Measurements from ENCODE around the gene PIERCE2. TPM values are rescaled to one million over a fixed set of nuclear protein-coding genes. Genes with fewer than 3 reads are reported as not detected.
"Not testable (repeated sequence)": the region's sequence is repeated elsewhere in the genome, so short reads cannot be mapped to it uniquely, and the experiment has no call there.

The PIERCE2 gene
- total RNA-seq, 2 experiments from 2014 or later, result 0.38 to 0.44 TPM

DNA sequence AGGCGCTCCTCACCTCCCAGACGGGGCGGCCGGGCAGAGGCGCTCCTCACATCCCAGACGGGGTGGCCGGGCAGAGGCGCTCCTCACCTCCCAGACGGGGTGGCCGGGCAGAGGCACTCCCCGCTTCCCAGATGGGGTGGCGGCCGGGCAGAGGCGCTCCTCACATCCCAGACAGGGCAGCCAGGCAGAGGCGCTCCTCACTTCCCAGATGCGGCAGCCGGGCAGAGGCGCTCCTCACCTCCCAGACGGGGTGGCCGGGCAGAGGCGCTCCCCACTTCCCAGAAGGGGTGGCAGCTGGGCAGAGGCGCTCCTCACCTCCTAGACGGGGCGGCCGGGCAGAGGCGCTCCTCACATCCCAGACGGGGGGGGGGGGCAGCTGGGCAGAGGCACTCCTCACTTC lies 37.6 kb downstream of the PIERCE2 start:
- DNase-seq; H3K27ac Mint-ChIP-seq; H3K4me3 Mint-ChIP-seq; H3K4me1 Mint-ChIP-seq (ENCODE audit: low read depth); H3K36me3 Mint-ChIP-seq (ENCODE audit: low read depth); intact Hi-C loops (cut with micrococcal nuclease); CTCF ChIA-PET; H3K27me3 Mint-ChIP-seq (ENCODE audit: low read depth); H3K9me3 Mint-ChIP-seq: not testable (repeated sequence)

DNA sequence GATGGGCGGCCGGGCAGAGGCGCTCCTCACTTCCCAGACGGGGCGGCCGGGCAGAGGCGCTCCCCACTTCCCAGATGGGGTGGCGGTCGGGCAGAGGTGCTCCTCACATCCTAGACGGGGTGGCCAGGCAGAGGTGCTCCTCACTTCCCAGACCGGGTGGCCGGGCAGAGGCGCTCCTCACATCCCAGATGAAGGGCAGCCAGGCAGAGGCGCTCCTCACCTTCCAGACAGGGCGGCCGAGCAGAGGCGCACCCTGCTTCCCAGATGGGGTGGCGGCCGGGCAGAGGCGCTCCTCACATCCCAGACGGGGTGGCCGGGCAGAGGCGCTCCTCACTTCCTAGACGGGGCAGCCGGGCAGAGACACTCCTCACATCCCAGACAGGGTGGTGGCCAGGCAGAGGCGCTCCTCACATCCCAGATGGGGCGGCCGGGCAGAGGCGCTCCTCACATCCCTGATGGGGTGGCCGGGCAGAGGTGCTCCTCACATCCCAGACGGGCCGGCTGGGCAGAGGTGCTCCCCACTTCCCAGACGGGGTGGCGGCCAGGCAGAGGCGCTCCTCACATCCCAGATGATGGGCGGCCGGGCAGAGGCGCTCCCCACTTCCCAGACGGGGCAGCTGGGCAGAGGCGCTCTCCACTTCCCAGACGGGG lies 38.2 kb downstream of the PIERCE2 start:
- H3K9me3 Mint-ChIP-seq; H3K36me3 Mint-ChIP-seq (ENCODE audit: low read depth); H3K4me3 Mint-ChIP-seq; H3K4me1 Mint-ChIP-seq (ENCODE audit: low read depth); intact Hi-C loops (cut with micrococcal nuclease); H3K27ac Mint-ChIP-seq; CTCF ChIA-PET; H3K27me3 Mint-ChIP-seq (ENCODE audit: low read depth); DNase-seq: not testable (repeated sequence)

DNA sequence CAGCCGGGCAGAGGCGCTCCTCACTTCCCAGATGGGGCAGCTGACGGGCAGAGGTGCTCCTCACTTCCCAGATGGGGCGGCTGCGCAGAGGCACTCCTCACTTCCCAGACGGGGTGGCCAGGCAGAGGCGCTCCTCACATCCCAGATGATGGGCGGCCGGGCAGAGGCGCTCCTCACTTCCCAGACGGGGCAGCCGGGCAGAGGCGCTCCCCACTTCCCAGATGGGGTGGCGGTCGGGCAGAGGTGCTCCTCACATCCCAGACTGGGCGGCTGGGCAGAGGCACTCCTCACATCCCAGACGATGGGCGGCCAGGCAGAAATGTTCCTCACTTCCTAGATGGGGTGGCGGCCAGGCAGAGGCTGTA lies 38.7 kb downstream of the PIERCE2 start:
- H3K4me1 Mint-ChIP-seq (ENCODE audit: low read depth); H3K36me3 Mint-ChIP-seq (ENCODE audit: low read depth); DNase-seq; H3K9me3 Mint-ChIP-seq; intact Hi-C loops (cut with micrococcal nuclease); H3K27me3 Mint-ChIP-seq (ENCODE audit: low read depth); H3K4me3 Mint-ChIP-seq; H3K27ac Mint-ChIP-seq: not testable (repeated sequence)
- CTCF ChIA-PET, result interaction anchor here (1.2 kb wide), 1 partner anchor 7 kb away, joined by 3 read pairs; no protein-coding TSS in a partner anchor

DNA sequence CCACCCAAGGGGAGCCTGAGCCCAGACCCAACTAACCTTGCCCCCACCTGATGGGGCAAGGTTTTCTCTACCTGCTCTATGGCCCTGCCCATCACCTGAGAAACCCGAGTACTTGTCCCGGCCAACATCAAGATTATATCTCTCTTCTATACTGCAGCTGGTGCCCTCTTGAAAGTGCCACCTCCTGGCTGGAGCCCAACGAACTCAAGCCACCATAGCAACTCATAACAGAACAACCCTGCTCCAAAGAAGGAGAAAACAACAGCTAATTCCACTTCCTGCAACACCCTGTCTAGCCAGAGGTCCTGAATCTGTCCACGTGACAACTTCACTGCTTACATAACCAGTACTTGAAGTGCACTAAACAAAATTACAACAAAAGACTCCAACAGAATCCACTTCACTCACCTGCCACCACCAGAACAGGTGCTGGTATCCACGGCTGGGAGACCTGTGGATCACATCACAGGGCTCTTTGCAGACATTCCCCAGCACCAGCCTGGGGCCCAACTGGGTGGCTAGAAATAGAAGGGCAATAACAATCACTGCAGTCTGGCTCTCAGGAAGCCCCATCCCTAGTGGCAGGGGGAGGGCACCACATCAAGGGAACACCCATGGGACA lies 49.2 kb downstream of the PIERCE2 start:
- Mint-ChIP-seq H3K36me3 (ENCODE audit: low read depth) (peaks cover 3% of the 10 kb centered on the region), H3K27me3 (ENCODE audit: low read depth) (no peaks in the 10 kb centered on the region), H3K4me1 (ENCODE audit: low read depth) (no peaks in the 10 kb centered on the region), H3K27ac (no peak overlapping the region), H3K4me3 (no peak overlapping the region), H3K9me3 (peaks cover 12% of the 10 kb centered on the region)
- CTCF ChIA-PET, result interaction anchor here (0.7 kb wide), 1 partner anchor 45 kb away, joined by 3 read pairs; no protein-coding TSS in a partner anchor
- DNase-seq, result no peak
- intact Hi-C loops (cut with micrococcal nuclease), result no loop called here

DNA sequence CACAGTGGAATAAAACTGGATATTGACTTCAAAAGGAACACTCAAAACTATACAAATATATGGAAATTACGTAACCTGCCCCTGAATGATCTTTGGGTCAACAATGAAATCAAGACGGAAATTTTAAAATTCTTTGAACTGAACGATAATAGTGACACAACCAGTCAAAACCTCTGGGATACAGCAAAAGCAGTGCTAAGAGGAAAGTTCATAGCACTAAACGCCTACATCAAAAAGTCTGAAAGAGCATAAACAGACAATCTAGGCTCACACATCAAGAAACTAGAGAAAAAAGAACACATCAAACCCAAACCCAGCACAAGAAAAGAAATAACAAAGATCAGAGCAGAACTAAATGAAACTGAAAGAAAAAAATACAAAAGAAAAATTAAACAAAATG lies 53.2 kb downstream of the PIERCE2 start:
- H3K4me3 Mint-ChIP-seq, result no peak overlapping the region
- intact Hi-C loops (cut with micrococcal nuclease), result no loop called here
- H3K36me3 Mint-ChIP-seq (ENCODE audit: low read depth), result peaks cover 3% of the 10 kb centered on the region
- peaks cover 12% of the 10 kb centered on the region for H3K9me3 Mint-ChIP-seq
- no peak overlapping the region for H3K27ac Mint-ChIP-seq
- CTCF ChIA-PET, result no interaction called here
- H3K27me3 Mint-ChIP-seq (ENCODE audit: low read depth), result no peaks in the 10 kb centered on the region
- no peak for DNase-seq
- H3K4me1 Mint-ChIP-seq (ENCODE audit: low read depth), result no peaks in the 10 kb centered on the region

DNA sequence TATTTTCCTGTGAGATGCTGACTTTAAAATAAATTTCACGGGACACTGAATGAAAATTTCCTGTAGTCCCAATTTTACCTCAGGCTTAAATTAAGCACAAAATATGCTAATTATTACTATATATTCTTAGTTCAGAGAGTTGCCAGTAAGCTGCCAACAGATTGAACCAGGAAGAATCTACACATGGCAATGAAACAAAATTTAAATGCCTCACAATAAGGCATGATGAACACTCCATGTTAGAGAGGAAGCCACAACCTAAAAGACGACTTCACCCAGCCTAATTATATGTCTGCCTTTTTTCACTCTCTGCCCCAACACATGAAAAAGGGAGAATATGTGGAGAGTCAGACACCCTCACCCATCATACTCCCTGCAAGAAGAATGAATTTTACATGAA lies 60.0 kb downstream of the PIERCE2 start:
- Mint-ChIP-seq H3K36me3 (ENCODE audit: low read depth) (no peaks in the 10 kb centered on the region), H3K27ac (no peak overlapping the region), H3K9me3 (no peaks in the 10 kb centered on the region), H3K4me3 (no peak overlapping the region), H3K4me1 (ENCODE audit: low read depth) (no peaks in the 10 kb centered on the region), H3K27me3 (ENCODE audit: low read depth) (peaks cover 2% of the 10 kb centered on the region)
- no peak for DNase-seq
- intact Hi-C loops (cut with micrococcal nuclease), result no loop called here
- CTCF ChIA-PET, result no interaction called here

Small RNA genes lying within 50 kb of the gene (microRNA-seq; reads per million reads assigned to microRNA genes)
- 40.6 reads per million, percentile 48 among the genes with 10 or more reads in this experiment for gene MIR628 (ENCODE audit: borderline microRNAs expressed, borderline replicate concordance)

Other genes with a start within 250 kb of the PIERCE2 start
- 100 to 1,000 TPM; 201 to 209 TPM for gene RSL24D1, start 211.6 kb upstream of the PIERCE2 start, total RNA-seq
- 100 to 1,000 TPM; 119 to 124 TPM for gene RAB27A, start 118.7 kb upstream of the PIERCE2 start, total RNA-seq
- gene PIGBOS1, start 89.4 kb upstream of the PIERCE2 start, total RNA-seq, result 1 to 10 TPM; 7.3 to 9.2 TPM
- gene PIGB, start 89.3 kb upstream of the PIERCE2 start, total RNA-seq, result 10 to 100 TPM; 13.3 to 13.8 TPM
- 10 to 100 TPM in 1 of 2 experiments, 1 to 10 TPM in 1; 9.8 to 11.6 TPM for gene CCPG1, start 136 bp upstream of the PIERCE2 start, total RNA-seq
- gene DNAAF4, start 99.7 kb downstream of the PIERCE2 start, total RNA-seq, result under 1 TPM; 0.30 to 0.69 TPM
- not detected for gene PYGO1, start 179.8 kb downstream of the PIERCE2 start, total RNA-seq